GM21515 (cell line): ENCODE measurements around the gene XYLT1.

Experiments used
- ATAC-seq: cut with Tn5 transposase; IDR thresholded peaks from one replicate; pipeline ENCODE4 v1.9.1; 2021; ENCODE audit not compliant: unreplicated experiment

The XYLT1 gene

DNA sequence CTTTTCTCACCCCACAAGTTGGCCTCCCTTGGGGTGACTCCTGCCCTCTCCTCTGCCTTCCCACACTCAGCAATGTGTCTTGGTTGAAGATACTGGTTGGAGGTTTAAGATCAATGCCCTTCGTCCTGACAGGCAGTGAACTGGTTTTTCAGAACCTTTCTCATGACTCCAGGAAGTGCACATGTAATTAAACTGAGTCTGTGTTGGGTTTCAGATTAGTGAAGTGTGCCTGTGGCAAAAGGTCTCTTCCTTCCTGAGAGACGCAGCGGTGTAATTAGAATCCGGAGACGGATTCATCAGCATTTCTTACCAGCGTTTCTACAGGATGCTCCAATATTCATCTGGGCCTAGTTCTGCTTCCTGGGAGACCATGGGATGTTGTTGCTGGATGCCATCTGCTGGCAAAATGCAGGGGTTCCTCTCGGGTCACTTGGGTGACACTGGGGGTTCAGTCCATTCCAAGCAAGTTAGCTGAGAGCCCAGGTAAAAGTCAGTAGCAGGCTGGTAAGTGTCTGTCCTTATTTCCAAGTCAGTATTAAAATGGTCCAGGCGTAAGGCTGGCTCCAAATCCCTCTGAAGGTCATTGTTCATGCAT lies 233.3 kb downstream of the XYLT1 start:
- no peak for ATAC-seq

DNA sequence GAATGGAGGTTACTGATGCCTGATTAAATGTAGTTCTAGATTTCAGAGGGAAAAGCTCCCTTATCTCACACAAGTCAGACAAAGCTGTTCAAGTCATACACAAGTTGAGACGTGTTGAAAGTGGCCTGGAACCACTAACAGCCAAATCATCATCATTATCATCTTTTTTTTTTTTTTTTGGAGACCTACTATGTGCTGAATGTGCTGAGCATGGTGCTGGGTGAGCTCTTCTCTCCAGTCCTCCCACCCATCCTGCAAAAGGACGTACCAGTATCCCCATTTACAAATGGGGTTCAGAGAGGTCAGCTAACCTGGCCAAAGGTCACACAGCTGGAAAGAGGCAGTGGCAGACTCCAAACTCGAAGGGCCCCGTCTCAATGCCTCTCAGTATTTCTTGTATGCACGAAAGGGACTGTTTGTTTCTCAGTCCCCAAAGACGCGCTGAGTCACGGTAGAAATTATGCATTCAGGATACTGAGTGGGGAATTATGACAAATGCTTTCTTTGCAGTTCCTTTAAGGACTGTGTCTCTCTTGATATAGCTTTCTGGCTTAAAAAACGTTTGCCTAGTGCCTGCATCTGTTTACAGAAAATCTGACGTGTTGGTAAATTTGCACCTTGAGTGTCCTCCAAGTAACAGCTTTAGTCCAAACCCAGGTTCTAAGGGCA lies 235.5 kb downstream of the XYLT1 start:
- no peak for ATAC-seq

DNA sequence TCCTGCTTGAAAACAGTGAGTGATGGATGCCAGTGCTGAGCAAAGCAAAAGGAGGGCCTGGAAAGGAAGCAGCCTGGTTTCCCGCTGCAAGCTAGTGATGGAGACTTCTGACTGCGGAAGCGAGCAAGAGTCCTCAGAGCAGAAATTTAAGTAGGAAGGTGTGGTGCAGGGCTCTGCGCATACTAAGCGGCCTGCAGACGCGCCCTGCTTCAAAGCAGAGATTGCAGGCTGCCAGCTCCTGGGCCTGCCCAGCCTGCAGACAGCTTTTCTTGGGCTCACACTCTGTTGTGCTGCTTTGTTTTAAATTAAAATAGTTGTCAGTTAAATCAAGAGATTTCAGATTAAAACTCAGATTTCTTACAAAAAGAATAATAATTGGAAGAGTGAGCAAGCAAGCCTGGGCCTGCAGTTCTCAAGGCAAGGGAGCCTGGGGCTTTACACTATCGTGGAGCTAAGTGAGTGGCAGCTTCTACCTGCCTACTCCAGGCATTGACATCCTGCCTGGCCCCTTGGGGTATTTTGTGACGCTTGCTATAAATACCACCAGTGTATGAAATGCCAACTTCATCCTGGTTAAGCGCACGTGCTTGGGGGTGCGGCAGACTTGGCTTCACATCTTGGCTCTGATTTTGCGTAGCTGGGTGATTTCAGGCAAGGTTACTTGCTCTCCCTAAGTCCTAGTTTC lies 237.3 kb downstream of the XYLT1 start:
- ATAC-seq: no peak

DNA sequence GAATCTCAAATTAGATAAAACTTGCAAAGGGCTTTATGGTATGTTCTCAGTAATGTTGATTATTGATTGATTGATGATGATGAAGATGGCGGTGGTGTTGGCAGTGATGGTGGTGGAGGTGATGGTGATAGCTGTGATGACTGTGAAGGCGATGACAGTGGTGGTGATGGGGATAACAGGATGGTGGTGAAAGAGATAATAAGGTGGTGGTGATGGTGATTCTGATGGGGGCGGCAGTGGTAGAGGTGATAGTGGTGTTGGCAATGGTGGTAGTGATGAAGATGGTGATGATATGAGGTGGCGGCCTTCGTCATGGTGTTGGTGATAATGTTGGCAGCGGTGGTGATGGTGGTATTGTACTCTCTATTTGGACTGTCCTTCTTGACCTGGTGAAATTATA lies 238.3 kb downstream of the XYLT1 start:
- no peak for ATAC-seq

DNA sequence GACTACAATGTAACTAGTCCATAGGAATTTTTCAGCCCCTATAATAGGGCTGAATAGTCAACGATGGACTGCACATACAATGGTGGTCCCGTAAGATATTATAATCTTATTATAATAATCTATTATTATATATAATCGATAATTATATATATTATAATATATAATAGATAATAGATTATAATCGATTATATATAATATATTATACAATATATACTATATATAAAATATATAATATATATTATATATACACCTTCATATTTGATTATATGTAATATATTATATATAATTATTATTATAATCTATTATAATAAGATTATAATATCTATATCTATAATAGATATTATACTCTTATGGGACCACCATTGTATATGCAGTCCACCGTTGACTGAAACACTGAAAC lies 238.8 kb downstream of the XYLT1 start:
- no peak for ATAC-seq

DNA sequence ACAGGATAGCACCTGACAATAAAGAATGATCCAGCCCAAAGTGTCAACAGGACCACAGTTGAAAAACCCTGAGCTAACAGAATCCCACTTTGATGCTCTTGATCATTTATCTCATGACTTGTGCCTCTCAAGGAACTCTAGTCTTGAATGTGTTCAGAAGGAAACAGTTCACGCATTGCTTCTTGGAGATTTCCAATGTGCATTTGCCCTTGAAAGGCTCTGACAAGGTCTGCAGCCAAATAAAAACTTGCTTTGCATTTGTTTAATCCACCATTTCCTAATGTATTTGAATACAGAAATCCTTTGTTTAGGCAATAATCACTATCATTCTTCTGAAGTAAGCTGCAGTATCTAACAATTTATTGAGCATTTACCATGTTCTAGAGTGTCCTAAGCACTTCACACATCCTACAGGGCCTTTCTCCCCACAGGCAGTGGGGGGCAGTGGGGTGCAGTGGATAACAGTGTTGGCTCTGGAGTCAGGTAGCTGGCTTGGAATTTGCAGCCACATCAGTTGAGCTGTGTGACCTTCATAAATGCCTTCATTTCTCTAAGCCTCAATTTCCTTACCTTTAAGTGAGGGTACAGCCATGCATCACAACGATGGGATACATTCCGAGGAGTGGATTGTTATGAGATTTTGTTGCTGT lies 239.7 kb downstream of the XYLT1 start:
- ATAC-seq: no peak

DNA sequence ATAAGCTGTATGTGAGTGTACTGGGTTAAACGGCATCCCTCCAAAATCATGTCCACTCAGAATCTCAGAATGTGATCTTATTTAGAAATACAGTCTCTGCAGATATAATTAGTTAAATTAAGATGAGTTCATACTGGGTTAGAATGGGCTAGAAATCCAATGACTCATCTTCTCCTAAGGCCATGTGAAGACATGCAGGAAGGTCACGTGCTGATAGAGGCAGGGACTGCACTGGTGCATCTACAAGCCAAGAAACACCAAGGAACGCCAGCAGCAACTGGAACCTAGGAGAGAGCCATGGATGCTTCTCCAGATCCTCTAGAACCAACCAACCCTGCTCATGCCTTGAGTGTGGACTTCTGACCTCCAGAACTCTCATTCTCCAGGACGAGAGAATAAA lies 241.0 kb downstream of the XYLT1 start:
- no peak for ATAC-seq

DNA sequence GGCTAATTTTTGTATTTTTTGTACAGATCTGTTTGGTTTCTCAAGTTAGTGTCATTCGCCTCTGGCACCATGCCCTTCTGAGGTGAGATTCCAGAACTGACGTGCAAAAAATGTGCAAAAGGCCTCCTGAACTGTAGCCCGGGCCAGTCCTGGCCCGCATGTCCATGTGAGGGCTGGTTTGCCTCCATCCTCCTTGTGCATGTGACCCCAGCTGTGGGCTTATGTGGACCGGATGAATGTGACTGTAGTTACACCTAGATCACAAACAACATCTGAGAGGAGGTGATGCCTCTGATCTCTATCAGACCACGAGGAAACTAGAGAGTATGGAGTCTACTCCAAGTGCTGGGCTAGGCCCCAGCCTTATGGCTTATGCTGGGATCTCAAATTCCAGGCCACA lies 241.6 kb downstream of the XYLT1 start:
- ATAC-seq: no peak

DNA sequence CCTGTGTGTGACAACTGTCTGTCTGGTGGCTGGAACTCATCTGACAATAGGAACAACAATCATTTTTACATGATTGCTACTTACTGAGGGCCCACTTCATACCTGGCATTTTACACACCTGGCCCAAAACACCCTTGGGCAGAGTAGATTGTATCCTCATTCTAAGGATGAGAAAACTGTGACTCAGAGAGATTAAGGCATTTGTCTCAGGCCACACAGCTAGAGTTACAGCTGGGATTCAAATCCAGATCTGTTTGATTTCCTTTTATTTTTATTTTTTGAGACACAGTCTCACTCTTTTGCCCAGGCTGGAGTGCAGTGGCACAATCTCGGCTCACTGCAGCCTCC lies 242.1 kb downstream of the XYLT1 start:
- ATAC-seq: no peak

DNA sequence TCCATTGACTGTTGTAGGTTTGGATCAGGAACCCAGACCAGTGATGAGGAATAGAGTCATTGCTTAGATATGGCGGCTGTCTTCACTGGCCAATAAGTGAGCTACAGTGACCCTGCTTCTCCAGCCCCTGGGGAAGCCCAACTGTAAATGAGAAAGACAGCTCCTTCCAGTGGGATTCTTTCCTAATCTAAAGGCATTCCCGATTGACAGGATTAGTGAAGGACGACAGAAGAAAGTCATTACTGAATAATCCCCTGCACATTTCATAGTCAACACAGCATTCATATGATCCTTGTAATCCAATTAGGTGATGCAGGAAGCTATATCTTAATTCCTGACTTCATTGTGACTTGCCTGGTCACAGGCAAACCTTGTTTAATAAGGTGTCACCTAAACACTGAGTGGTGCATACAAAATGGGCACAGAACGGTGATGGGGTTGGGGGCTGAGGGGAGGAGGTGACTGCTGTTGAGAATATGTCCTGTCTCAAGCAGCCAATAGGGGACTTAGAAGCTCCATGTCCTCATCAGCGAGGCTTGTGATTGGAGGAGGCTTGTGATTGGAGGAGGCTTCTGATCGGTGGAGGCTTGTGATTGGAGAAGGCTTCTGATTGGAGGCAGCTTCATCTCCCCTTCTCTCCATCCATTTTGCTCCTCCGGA lies 242.6 kb downstream of the XYLT1 start:
- no peak for ATAC-seq

DNA sequence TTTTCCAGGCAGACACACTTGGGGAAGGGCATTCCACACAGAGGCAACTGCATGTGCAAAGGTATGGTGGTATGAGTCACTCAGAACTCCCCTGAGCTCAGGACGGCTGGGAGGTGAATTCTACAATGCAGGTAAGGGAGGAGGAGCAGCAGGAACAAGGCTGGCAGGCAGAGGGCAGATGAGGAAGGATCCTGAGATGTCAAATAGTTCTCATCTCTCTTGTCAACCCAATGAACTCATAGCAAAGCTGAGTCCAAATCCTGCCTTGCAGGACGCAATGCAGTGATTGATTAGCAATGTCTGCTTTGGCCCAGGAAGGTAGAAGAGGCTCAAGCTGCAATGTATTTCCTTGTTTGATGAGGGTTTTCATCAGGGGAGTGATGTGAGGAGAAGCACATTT lies 243.5 kb downstream of the XYLT1 start:
- ATAC-seq: no peak

DNA sequence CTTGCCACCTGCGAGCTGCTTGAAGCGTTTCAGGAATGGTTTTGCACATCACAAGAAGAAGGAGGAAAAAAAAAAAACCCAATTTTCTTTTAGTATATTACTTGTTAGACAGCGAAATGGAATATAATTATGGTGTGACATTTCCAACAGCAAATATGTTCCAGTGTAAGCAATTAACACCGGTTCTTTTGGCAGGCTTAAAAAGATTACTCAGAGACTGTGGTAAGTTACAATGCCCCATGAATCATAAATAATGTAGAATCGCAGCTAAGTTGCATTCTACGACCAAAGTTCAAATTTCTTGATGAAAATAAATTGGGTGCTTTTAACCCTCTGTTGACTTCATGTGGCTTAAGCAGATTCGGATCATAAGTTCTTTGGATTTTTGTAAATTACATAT lies 245.2 kb downstream of the XYLT1 start:
- no peak for ATAC-seq

DNA sequence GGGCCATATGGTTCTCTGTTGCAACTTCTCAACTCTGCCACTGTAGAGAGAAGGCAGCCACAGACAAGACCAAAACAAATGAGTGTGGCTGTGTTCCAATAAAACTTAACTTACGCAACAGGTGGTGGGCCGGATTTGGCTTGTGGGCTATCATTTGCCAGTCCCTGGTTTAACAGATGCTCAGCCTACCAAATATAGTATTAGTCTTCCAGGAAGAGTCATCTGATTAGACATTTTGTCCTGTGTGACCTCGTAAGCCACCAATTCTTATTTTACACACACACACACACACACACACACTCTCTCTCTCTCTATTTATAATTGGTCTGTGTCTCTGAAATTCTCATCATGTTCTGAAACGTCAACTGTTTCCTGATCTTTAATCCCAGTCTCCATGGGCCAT lies 245.9 kb downstream of the XYLT1 start:
- ATAC-seq: no peak

DNA sequence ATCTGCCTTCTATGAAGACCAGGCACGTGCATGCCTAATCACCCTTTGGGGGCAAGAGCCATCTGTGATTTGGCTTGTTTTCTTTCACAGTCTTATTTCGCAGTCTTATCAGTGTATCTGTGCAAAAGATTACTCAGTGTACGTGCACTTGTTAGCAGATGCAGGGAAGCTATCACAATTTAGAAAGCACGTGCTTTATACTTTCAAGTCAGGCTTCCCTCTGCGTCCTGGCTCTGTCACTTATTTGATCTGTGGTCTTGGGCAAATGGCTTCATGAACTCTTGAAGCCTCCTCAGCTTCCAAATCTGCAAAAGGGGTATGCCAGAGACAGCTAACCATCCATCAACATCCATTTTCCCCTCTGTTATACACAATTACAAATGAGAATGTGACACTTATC lies 246.4 kb downstream of the XYLT1 start:
- no peak for ATAC-seq

DNA sequence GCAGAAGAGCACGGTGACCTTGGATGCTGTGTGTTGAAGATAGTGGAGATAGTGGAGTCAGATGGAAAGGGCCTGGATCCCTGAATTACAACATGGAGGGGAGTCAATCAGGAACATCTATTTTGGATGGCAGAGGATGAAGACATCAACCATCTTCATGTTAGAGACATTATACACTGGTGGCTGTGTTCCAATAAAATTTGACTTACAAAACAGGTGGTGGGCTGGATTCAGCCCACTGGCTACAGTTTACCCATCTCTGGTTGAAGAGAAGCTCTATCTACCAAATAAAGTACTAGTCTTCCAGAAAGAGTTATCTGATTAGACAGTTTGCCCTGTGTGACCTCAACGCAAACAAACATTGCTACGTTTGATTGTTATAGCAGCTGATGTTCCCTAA lies 247.2 kb downstream of the XYLT1 start:
- ATAC-seq: no peak

DNA sequence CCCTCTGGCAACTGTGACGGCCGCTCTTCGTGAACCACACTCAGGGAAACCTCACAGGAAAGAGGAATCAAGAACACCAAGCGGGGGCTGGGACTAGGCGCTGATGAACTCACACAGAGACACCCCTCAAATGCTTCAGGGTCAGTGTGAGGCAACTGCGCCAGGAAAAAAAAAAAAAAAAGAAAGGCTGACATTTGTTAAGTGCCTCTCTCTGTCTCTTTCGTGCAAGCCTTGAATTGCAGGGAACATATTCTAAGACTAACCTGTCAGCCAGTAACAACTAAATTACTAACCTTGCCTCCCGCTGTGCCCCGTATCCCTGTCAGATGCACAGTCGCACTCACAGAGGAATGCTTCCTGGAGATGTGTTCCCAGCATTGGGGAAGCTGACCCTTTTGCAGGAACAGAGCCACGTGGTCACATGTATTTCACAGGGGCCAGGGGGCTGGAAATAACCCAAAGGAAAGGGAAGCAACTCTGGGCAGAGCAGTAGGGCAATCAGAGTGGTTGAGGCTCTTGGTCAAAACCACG lies 247.8 kb downstream of the XYLT1 start:
- no peak for ATAC-seq

DNA sequence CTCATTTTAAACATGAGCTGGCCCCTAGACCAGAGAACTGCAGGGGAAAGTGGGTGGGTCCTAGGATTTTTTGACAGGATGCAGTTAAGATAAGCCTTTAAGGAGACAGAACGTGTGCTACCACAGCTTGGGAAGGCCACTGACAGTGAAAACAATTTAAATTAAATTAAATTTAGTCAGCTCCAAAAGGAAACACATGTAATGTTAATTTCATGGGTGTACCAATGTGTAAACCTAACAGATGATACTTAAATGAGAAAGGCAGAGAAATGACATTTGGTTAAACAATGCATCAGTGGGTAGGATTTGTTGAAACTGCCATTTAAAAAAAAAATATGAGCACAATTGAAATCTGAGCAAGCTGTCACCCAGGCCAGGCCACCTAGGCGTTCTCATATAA lies 250.8 kb downstream of the XYLT1 start:
- ATAC-seq: no peak

DNA sequence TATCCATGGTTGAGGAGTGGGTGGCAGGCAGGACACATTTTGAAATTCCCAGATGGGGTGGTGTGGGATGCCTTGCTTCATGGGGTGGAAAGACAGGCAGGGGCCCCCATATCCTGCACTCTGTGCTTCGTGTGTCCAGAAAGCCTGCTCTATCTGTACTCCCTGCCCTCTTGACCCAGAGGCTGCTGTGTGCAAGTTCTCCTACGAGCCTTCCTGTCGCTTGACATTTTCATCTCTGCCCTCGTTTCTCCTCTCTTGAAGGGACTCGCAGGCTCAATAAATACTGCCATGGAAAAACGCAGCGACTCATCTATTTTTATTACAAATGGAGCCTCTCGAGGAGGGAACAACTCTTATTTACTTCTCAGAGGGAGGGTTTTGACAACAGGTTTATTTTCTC lies 254.8 kb downstream of the XYLT1 start:
- ATAC-seq: no peak

DNA sequence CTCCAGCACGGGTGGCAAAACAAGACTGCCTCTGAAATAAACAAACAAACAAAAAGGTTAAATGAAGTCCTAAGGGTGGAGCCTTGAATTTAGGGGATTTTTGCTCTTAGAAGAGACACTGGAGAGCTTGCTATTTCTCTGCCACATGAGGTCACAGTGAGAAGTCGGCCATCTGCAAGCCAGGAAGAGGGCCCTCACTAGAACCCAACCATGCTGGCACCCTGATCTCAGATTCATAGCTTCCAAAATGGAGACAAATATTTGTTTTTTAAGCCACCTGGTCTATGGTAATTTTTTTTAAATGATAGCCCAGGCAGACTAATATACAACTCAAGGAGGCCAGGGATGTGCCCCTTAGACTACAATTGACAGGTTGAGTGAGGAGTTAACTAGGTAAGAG lies 255.5 kb downstream of the XYLT1 start:
- no peak for ATAC-seq

DNA sequence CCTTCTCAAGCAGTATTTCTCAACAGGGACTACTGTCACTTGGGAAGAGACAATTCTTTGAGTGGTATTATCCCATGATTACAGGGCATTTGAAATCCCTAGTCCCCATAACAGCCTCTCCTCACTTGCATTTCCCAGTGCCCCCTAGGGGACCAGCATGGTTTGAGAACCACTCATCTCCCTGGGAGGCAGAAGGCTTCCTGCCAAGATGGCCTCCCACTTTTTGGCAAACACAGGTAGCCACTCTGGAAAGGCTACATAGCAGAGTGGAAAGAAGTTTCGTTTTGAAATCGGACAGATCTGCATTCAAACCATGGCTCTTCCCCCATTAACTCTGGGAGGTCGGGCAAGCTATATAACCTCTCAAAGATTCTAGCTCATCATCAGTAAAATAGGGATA lies 256.8 kb downstream of the XYLT1 start:
- ATAC-seq: no peak

DNA sequence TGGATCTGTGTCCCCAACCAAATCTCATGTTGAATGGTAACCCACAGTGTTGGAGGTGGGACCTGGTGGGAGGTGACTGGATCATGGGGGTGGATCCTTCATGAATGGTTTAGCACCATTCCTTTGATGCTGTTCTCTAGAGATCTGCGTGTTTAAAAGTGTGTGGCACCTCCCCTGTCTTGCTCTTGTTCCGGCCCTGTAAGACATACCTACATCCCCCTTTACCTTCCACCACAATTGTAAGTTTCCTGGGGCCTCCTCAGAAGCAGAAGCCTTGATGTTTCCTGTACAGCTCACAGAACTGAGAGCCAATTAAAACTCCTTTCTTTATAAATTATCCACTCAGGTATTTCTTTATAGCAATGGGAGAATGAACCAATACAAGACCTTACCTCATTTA lies 257.7 kb downstream of the XYLT1 start:
- ATAC-seq: no peak

DNA sequence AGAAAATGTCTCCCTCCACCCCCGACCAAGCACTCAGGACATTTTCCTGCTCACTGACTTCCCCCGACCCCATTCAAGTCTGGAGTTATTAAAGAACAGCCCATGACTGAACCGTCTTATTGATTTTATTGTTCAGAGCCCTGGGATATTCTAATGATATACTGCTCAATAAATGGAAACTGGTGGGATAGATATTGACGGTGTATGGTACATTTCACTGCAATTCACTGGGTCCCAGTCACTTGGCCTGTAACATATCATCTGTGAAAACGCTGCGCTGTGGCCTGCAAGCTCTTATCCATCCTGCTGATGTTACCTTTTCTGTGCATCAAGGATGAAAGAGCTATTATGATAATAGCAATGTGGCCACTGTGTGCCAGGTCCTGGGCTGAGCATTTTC lies 258.2 kb downstream of the XYLT1 start:
- no peak for ATAC-seq
